Endothelial cell (in vitro differentiated cells): Measurements from ENCODE around the gene C11orf68. TPM values are rescaled to one million over a fixed set of nuclear protein-coding genes. Genes with fewer than 3 reads are reported as not detected.

Experiments
- DNase-seq: peaks from one replicate; pipeline ENCODE4 v3.0.0; 2021; ENCODE audit warnings: low spot score
- H3K27ac Mint-ChIP-seq: one replicate; pipeline ENCODE4 v1.8.0; 2021; ENCODE audit warnings: mixed read lengths, inconsistent platforms; ENCODE audit not compliant: unreplicated experiment
- H3K27me3 Mint-ChIP-seq: one replicate; pipeline ENCODE4 v1.8.0; 2021; ENCODE audit warnings: mild to moderate bottlenecking, moderate library complexity, mixed read lengths, inconsistent platforms; ENCODE audit not compliant: unreplicated experiment
- H3K36me3 Mint-ChIP-seq: one replicate; pipeline ENCODE4 v1.8.0; 2021; ENCODE audit warnings: mild to moderate bottlenecking, low read depth, mixed read lengths, inconsistent platforms; ENCODE audit not compliant: unreplicated experiment
- H3K4me1 Mint-ChIP-seq: one replicate; pipeline ENCODE4 v1.8.0; 2021; ENCODE audit warnings: mild to moderate bottlenecking, mixed read lengths, inconsistent platforms; ENCODE audit not compliant: unreplicated experiment
- H3K4me3 Mint-ChIP-seq: one replicate; pipeline ENCODE4 v1.8.0; 2021; ENCODE audit warnings: mild to moderate bottlenecking, mixed read lengths, inconsistent platforms; ENCODE audit not compliant: unreplicated experiment
- H3K9me3 Mint-ChIP-seq: one replicate; pipeline ENCODE4 v1.8.0; 2021; ENCODE audit warnings: mixed read lengths, inconsistent platforms; ENCODE audit not compliant: unreplicated experiment
- CTCF ChIP-seq: fragments of 200-600 bp; sonication (generic); IDR thresholded peaks from one replicate; pipeline ENCODE4 v1.5.0; 2021; ENCODE audit warnings: antibody characterized with exemption; ENCODE audit not compliant: unreplicated experiment
- total RNA-seq: library from RNA; stranded (reverse); fragmentation: NEBNext Ultra II Directional; extraction: Animal tissue kit (Norgen Biotek cat#: 25700); gene quantifications from one replicate; pipeline ENCODE4 v1.2.1, GENCODE V29; 2021; ENCODE audit not compliant: unreplicated experiment

C11orf68 gene
- total RNA-seq, 1 donor from 2014 or later = 31.1 TPM

DNA sequence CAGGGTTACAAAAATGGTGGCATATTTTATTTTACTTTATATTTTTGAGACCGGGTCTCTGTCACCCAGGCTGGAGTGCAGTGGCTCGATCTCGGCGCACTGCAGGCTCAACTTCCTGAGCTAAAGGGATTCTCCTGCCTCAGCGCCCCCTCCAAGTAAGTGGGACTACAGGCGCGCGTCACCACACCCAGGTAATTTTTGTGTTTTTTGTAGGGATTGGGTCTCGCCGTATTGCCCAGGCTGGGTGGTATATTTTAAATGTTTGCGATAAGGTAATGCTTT, 18.0 kb downstream of the C11orf68 start:
- H3K36me3 Mint-ChIP-seq = no peaks in the 10 kb centered on the region
- no peak for TF ChIP-seq CTCF
- H3K9me3 Mint-ChIP-seq = no peaks in the 10 kb centered on the region
- no peak overlapping the region for H3K4me3 Mint-ChIP-seq
- no peak overlapping the region for H3K27ac Mint-ChIP-seq
- peaks cover 17% of the 10 kb centered on the region for H3K27me3 Mint-ChIP-seq
- DNase-seq = no peak
- H3K4me1 Mint-ChIP-seq = peaks cover 3% of the 10 kb centered on the region

DNA sequence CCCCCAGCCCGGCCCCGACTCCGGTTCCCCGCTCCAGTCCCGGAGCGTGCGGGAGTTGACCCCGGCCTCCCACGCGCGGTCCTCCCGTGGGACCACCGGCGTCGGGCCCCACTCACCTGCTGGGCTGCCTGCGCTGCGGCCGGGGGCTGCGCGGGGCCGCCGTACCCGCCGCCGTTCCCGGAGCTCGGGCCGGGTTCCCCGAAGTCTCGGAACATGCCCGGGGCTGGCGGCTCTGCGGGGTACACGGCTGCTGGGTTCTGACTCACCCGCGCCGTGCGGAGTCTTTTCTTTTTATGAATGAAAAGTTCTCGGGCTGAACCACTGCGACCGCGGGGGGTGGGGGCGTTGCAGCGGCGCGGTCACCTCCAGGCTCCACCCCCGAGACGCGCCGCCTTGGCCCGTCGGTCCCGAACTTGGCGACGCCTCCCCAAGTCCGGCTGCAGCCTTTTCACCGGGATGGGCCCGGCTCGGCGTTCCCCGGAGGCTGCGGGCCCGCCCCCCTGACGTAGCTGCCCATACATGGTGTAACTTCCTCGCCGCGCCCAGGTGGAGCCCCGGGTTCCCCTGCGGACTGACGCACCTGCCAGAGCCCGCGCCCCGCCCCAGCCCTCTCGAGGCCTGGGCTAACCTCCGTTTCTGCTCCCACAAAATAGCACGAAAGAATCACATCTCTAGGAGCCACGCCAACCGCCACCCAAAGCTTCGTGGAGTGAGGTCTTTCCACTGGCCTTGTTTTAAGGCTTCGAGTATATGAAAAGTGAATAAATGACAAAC, 18.6 kb downstream of the C11orf68 start, which contains the start of gene FOSL1:
TSS of gene FOSL1 (minus strand) at position 264 of the 774 bp plus-strand sequence. CDS start at position 215, 49 bp downstream.
- TF ChIP-seq CTCF = no peak
- Mint-ChIP-seq H3K9me3 (no peaks in the 10 kb centered on the region), H3K27ac (no peak within 1 kb of the TSS), H3K4me1 (peaks cover 3% of the 10 kb centered on the region), H3K36me3 (no peaks in the 10 kb centered on the region), H3K4me3 (peak within 1 kb of the TSS; percentile 42), H3K27me3 (peaks cover 18% of the 10 kb centered on the region)
- peak; percentile 46 for DNase-seq

- peak; percentile 49 for DNase-seq
- Mint-ChIP-seq H3K4me1 (peaks cover 3% of the 10 kb centered on the region), H3K27me3 (peaks cover 20% of the 10 kb centered on the region), H3K9me3 (no peaks in the 10 kb centered on the region), H3K27ac (no peak overlapping the region), H3K4me3 (peak overlapping the region; percentile 42), H3K36me3 (no peaks in the 10 kb centered on the region)
- no peak for TF ChIP-seq CTCF
These were observed 19.3 kb downstream of the C11orf68 start for GRCh38 chr11:65899356-65900124.

DNA sequence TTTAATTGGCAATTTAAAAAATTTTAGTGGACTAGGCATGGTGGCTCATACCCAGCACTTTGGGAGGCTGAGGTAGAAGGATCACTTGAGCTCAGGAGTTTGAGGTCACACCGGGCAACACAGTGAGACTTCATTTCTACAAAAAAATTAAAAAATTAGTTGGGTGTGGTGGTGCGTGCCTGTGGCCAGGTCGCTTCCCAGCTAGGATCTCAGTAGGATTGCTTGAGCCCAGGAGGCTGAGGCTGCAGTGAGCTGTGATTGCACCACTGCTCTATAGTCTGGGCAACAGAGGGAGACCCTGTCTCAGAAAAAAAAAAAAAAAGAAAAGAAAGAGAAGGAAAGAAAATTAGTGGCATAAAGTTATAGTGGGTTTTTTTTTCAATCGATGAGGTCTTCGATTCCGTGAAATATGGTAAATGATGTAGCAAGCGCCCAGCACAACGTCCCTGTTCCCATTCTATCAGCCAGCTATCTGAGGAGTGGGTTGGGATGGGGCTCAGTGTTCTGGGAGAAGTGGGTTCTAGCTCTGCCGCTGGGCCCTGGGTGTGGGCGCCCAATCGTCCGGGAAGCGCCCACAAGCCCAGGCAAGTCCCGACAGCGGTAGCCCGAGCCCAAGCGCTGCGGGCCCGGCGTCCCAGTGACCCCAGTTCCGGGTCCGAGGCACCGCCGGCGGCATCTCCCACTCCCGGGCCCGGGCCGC, 20.1 kb downstream of the C11orf68 start:
- no peak for TF ChIP-seq CTCF

More for the DNA sequence above, 20.1 kb downstream of the C11orf68 start:
- H3K36me3 Mint-ChIP-seq = no peaks in the 10 kb centered on the region
- H3K27ac Mint-ChIP-seq = peak overlapping the region; percentile 64
- DNase-seq = no peak
- peaks cover 9% of the 10 kb centered on the region for H3K4me1 Mint-ChIP-seq
- peak overlapping the region; percentile 88 for H3K4me3 Mint-ChIP-seq
- H3K9me3 Mint-ChIP-seq = no peaks in the 10 kb centered on the region
- peaks cover 23% of the 10 kb centered on the region for H3K27me3 Mint-ChIP-seq
